H1 (cell line): Measurements from ENCODE around the gene MCFD2. TPM values are rescaled to one million over a fixed set of nuclear protein-coding genes. Genes with fewer than 3 reads are reported as not detected.
A peak's percentile ranks its signal among the peaks of the same experiment; 100 is the strongest.

Experiments
- CTCF ChIA-PET: fragments of 300-600 bp; sonication (Branson Sonifier 250); formaldehyde crosslinking; loops from one replicate; lab custom pipeline; 2021; ENCODE audit not compliant: partially characterized antibody; lab: Charles Lee
- POLR2A ChIA-PET: fragments of 300-600 bp; sonication (Branson Sonifier 250); formaldehyde crosslinking; loops from one replicate; lab custom pipeline; 2021; ENCODE audit warnings: inconsistent platforms; ENCODE audit not compliant: partially characterized antibody; lab: Charles Lee
- DNase-seq, 2 experiments: peaks; one replicate each; pipeline versions ENCODE4 v3.0.0 to v3.0.0-alpha.2; 2010 to 2022; ENCODE audit warnings: low spot score in 2 of 2, low read depth in 1 of 2, mixed read lengths in 1 of 2
- FAIRE-seq: peaks from 2 replicates; lab custom pipeline; 2011; peaks lifted over from hg19 to GRCh38; lab: Jason Lieb, UNC
- H2AFZ ChIP-seq: 2 replicates; pipeline ENCODE4 v1.8.1; 2012; ENCODE audit warnings: low read length, inconsistent platforms
- H2AK5ac ChIP-seq: 2 replicates; pipeline ENCODE4 v1.6.1; 2013; ENCODE audit warnings: low read depth, low read length
- H2BK120ac ChIP-seq: replicated peaks from 2 replicates; pipeline ENCODE3; 2013; ENCODE audit warnings: low read depth, low read length, inconsistent platforms
- H2BK12ac ChIP-seq: 2 replicates; pipeline ENCODE4 v1.6.1; 2013; ENCODE audit warnings: low read depth, low read length
- H2BK15ac ChIP-seq: 2 replicates; pipeline ENCODE4 v1.6.1; 2013; ENCODE audit warnings: low read length
- H2BK20ac ChIP-seq: 2 replicates; pipeline ENCODE4 v1.6.1; 2013; ENCODE audit warnings: low read length
- H2BK5ac ChIP-seq: 2 replicates; pipeline ENCODE4 v1.6.1; 2013; ENCODE audit warnings: low read depth, low read length
- H3K14ac ChIP-seq: 2 replicates; pipeline ENCODE4 v1.6.1; 2013; ENCODE audit warnings: inconsistent platforms; ENCODE audit not compliant: insufficient read length
- H3K18ac ChIP-seq: 2 replicates; pipeline ENCODE4 v1.6.1; 2013; ENCODE audit warnings: low read length; ENCODE audit errors: extremely low read depth
- H3K23ac ChIP-seq: 2 replicates; pipeline ENCODE4 v1.6.1; 2013; ENCODE audit warnings: inconsistent platforms; ENCODE audit not compliant: insufficient read length
- H3K23me2 ChIP-seq: 2 replicates; pipeline ENCODE4 v1.6.1; 2013; ENCODE audit warnings: low read depth, low read length
- H3K27ac ChIP-seq: 2 replicates; pipeline ENCODE4 v1.6.1; 2011; ENCODE audit warnings: low read depth, low read length, inconsistent platforms
- H3K27me3 ChIP-seq, 4 experiments: replicated peaks in 1 of 4; 1 replicate in 1 of 4; 2 replicates in 3 of 4; pipeline versions ENCODE4 v1.6.1 to v1.8.1; 2011 to 2013; ENCODE audit warnings: low read length in 3 of 4, mild to moderate bottlenecking in 3 of 4, inconsistent platforms in 2 of 4, mixed read lengths in 2 of 4, moderate library complexity in 1 of 4; ENCODE audit not compliant: control insufficient read depth in 3 of 4, insufficient read depth in 3 of 4; ENCODE audit errors: extremely low read depth in 1 of 4
- H3K36me3 ChIP-seq, 4 experiments: 2 replicates each; pipeline versions ENCODE4 v1.6.1 to v1.8.1; 2011 to 2013; ENCODE audit warnings: mild to moderate bottlenecking in 4 of 4, low read length in 3 of 4, moderate library complexity in 2 of 4, control low read depth in 1 of 4, inconsistent platforms in 1 of 4; ENCODE audit not compliant: insufficient read depth in 4 of 4, control insufficient read depth in 2 of 4
- H3K4ac ChIP-seq: replicated peaks from 2 replicates; pipeline ENCODE3; 2013; ENCODE audit warnings: low read length, low read depth, mixed read lengths, inconsistent platforms; ENCODE audit not compliant: insufficient read length
- H3K4me1 ChIP-seq, 4 experiments: replicated peaks in 1 of 4; 1 replicate in 1 of 4; 2 replicates in 3 of 4; pipeline versions ENCODE4 v1.6.1 to v1.8.1; 2011 to 2013; ENCODE audit warnings: low read length in 3 of 4, inconsistent platforms in 2 of 4, mixed read lengths in 1 of 4; ENCODE audit not compliant: insufficient read depth in 4 of 4, control insufficient read depth in 3 of 4
- H3K4me2 ChIP-seq, 2 experiments: 2 replicates each; pipeline versions ENCODE4 v1.6.1 to v1.8.1; 2011 to 2013; ENCODE audit warnings: low read depth in 2 of 2, low read length in 2 of 2, control low read depth in 1 of 2, inconsistent platforms in 1 of 2, mild to moderate bottlenecking in 1 of 2; ENCODE audit not compliant: insufficient read depth in 1 of 2
- H3K4me3 ChIP-seq, 4 experiments: fragments of 200-600, 300-600 bp in 1 of 4; sonication (generic), shearing (Covaris generic), sonication (Bioruptor Twin) in 1 of 4; 2 replicates each; pipeline versions ENCODE4 v1.5.1 to v1.8.1; 2011 to 2016; ENCODE audit warnings: low read length in 4 of 4, low read depth in 3 of 4, control low read depth in 2 of 4, inconsistent platforms in 2 of 4, mild to moderate bottlenecking in 2 of 4, mixed read lengths in 1 of 4, moderate library complexity in 1 of 4; ENCODE audit not compliant: insufficient read depth in 2 of 4; ENCODE audit errors: extremely low read depth in 1 of 4
- H3K56ac ChIP-seq: replicated peaks from 2 replicates; pipeline ENCODE3; 2013; ENCODE audit warnings: low read depth, mild to moderate bottlenecking, mixed read lengths, low read length, inconsistent platforms; ENCODE audit not compliant: insufficient read length
- H3K79me1 ChIP-seq: 2 replicates; pipeline ENCODE4 v1.6.1; 2013; ENCODE audit warnings: low read depth, low read length, control low read depth
- H3K79me2 ChIP-seq, 2 experiments: 2 replicates each; pipeline versions ENCODE4 v1.6.1 to v1.8.1; 2012 to 2013; ENCODE audit warnings: low read length in 2 of 2, mild to moderate bottlenecking in 2 of 2, inconsistent platforms in 1 of 2; ENCODE audit not compliant: insufficient read depth in 2 of 2, control insufficient read depth in 1 of 2
- H3K9ac ChIP-seq, 4 experiments: replicated peaks in 1 of 4; 1 replicate in 1 of 4; 2 replicates in 3 of 4; pipeline versions ENCODE4 v1.6.1 to v1.8.1; 2011 to 2013; ENCODE audit warnings: low read depth in 3 of 4, low read length in 3 of 4, control low read depth in 2 of 4, mild to moderate bottlenecking in 2 of 4, moderate library complexity in 2 of 4, inconsistent platforms in 1 of 4; ENCODE audit errors: extremely low read depth in 1 of 4
- H3K9me3 ChIP-seq, 2 experiments: 2 replicates each; pipeline versions ENCODE4 v1.6.1 to v1.8.1; 2012 to 2013; ENCODE audit warnings: mild to moderate bottlenecking in 2 of 2, moderate library complexity in 2 of 2, control low read depth in 1 of 2, inconsistent platforms in 1 of 2, low read depth in 1 of 2, low read length in 1 of 2, mixed read lengths in 1 of 2; ENCODE audit not compliant: insufficient read depth in 2 of 2
- H4K20me1 ChIP-seq, 2 experiments: replicated peaks in 1 of 2; 2 replicates each; pipeline versions ENCODE3 to v1.8.1; 2011 to 2013; ENCODE audit warnings: inconsistent platforms in 2 of 2, low read length in 2 of 2, mild to moderate bottlenecking in 1 of 2; ENCODE audit not compliant: insufficient read depth in 2 of 2, control insufficient read depth in 1 of 2
- H4K5ac ChIP-seq: 2 replicates; pipeline ENCODE4 v1.6.1; 2013; ENCODE audit warnings: low read length, low read depth, mixed read lengths, inconsistent platforms; ENCODE audit not compliant: insufficient read length
- H4K8ac ChIP-seq: 2 replicates; pipeline ENCODE4 v1.8.0; 2013; ENCODE audit warnings: mild to moderate bottlenecking, moderate library complexity, low read length, inconsistent platforms; ENCODE audit not compliant: insufficient read depth; ENCODE audit errors: extremely low read depth
- H4K91ac ChIP-seq: replicated peaks from 2 replicates; pipeline ENCODE3; 2013; ENCODE audit warnings: low read length, mixed read lengths, inconsistent platforms; ENCODE audit not compliant: insufficient read length
- ASH2L ChIP-seq: fragments of 200-600, 300-600 bp; sonication (generic); IDR thresholded peaks from one replicate; pipeline ENCODE4 v1.7.1; 2017; ENCODE audit warnings: low read length
- CBX5 ChIP-seq: fragments of 300-800, 300-1000 bp; sonication (generic); IDR thresholded peaks from 2 replicates; pipeline ENCODE4 v1.7.1; 2016; ENCODE audit warnings: antibody characterized with exemption, low read length, low read depth
- CBX8 ChIP-seq: fragments of 300-800, 300-1000 bp; sonication (generic); IDR thresholded peaks from 2 replicates; pipeline ENCODE4 v1.7.1; 2016; ENCODE audit warnings: low read depth, low read length, borderline replicate concordance
- CHD1 ChIP-seq: IDR thresholded peaks from 2 replicates; pipeline ENCODE4 v1.6.1; 2012; ENCODE audit warnings: low read depth, low read length, improper control_type of control experiment
- GTF2F1 ChIP-seq: IDR thresholded peaks from 2 replicates; pipeline ENCODE4 v1.6.1; 2012; ENCODE audit warnings: low read depth, low read length, improper control_type of control experiment, borderline replicate concordance
- HDAC6 ChIP-seq: IDR thresholded peaks from one replicate; pipeline ENCODE4 v1.7.1; 2012; ENCODE audit warnings: low read depth, mild to moderate bottlenecking, inconsistent platforms, low read length, moderate library complexity
- KDM5A ChIP-seq: fragments of 200-600 bp; IDR thresholded peaks from 2 replicates; pipeline ENCODE4 v1.7.1; 2012; ENCODE audit warnings: mild to moderate bottlenecking, low read length, inconsistent platforms, mixed read lengths
- MAFK ChIP-seq: IDR thresholded peaks from 2 replicates; pipeline ENCODE4 v1.6.1; 2012; ENCODE audit warnings: low read depth, mild to moderate bottlenecking, improper control_type of control experiment, low read length
- POLR2AphosphoS5 ChIP-seq: IDR thresholded peaks from 2 replicates; pipeline ENCODE4 v1.6.1; 2011; ENCODE audit warnings: low read depth, low read length
- RBBP5 ChIP-seq: IDR thresholded peaks from 2 replicates; pipeline ENCODE4 v1.7.1; 2012; ENCODE audit warnings: low read depth, mild to moderate bottlenecking, inconsistent platforms, low read length, moderate library complexity, borderline replicate concordance
- SRF ChIP-seq: IDR thresholded peaks from 2 replicates; pipeline ENCODE4 v1.6.1; 2011; ENCODE audit warnings: mild to moderate bottlenecking, low read depth, low read length, moderate library complexity
- WGBS, 2 experiments: shearing (Covaris generic) in 1 of 2; methylation state at CpG; one replicate each; pipeline versions ENCODE4 v1.1.6 to v1.1.7; 2013 to 2015; ENCODE audit warnings: low lambda C conversion rate in 2 of 2, mixed read lengths in 2 of 2, inconsistent platforms in 1 of 2, low coverage in 1 of 2, missing lambda C conversion rate in 1 of 2; ENCODE audit not compliant: insufficient replicate concordance in 2 of 2, insufficient coverage in 1 of 2, insufficient read length in 1 of 2; ENCODE audit errors: extremely low coverage in 1 of 2, missing lambda C conversion rate in 1 of 2; 5-methylcytosine and 5-hydroxymethylcytosine counted together
- polyA plus RNA-seq, 7 experiments: library from polyadenylated mRNA; depleted of rRNA in 3 of 7; stranded (reverse) in 5 of 7; unstranded in 2 of 7; fragments of >200 nt in 5 of 7; fragments of 200-250 nt in 2 of 7; gene quantifications; 1 replicate in 5 of 7; 2 replicates in 1 of 7; 4 replicates in 1 of 7; pipeline versions ENCODE4 v1.2.1 to v1.2.3, GENCODE V29; 2011 to 2013; ENCODE audit warnings: missing spikeins in 2 of 7, mixed read lengths in 2 of 7
- total RNA-seq: library from RNA; stranded (reverse); fragmentation: NEBNext Ultra II Directional; extraction: Animal tissue kit (Norgen Biotek cat#: 25700); gene quantifications from 2 replicates; pipeline ENCODE4 v1.2.1, GENCODE V29; 2021

The MCFD2 gene
- total and polyA plus RNA-seq, 2 of the 8 experiments (the other 6 are each of a cell fraction or from before 2014, with no cell fraction given) = 35.2 to 76.2 TPM

GRCh38 chr2:46964835-46965560, 49.4 kb upstream of the MCFD2 start:
- Histone ChIP-seq H3K79me2 (no peaks in the 10 kb centered on the region), H2BK12ac (0 out of 2 replicates have a peak overlapping the region, but pooled peaks have one; percentile 50), H3K9ac (no peak overlapping the region), H3K23ac (no peak overlapping the region), H3K4me2 (no peak overlapping the region), H3K36me3 (no peaks in the 10 kb centered on the region), H3K4ac (no peak overlapping the region), H3K23me2 (no peaks in the 10 kb centered on the region), H3K79me1 (no peaks in the 10 kb centered on the region), H3K4me3 (no peak overlapping the region), H4K5ac (no peak overlapping the region), H3K27ac (no peak overlapping the region), H2BK15ac (no peak overlapping the region), H3K27me3 (no peaks in the 10 kb centered on the region), H2BK5ac (no peak overlapping the region), H3K56ac (no peak overlapping the region), H4K8ac (no peak overlapping the region), H2BK120ac (no peak overlapping the region), H2BK20ac (no peak overlapping the region), H3K4me1 (no peaks in the 10 kb centered on the region), H2AK5ac (no peak overlapping the region), H4K91ac (no peak overlapping the region), H3K14ac (no peak overlapping the region)
- DNase-seq (no peak), FAIRE-seq (no peak)
- CTCF ChIA-PET = interaction anchor here (0.6 to 2.5 kb wide), 4 partner anchors 14 to 795 kb away, joined by 3 to 8 read pairs (median 3); no protein-coding TSS in a partner anchor
- POLR2A ChIA-PET = interaction anchor here (1.1 to 1.4 kb wide), 2 partner anchors 8 to 18 kb away, joined by 3 read pairs; no protein-coding TSS in a partner anchor
- no peak for TF ChIP-seq GTF2F1
- no peak for TF ChIP-seq POLR2AphosphoS5
- no peak for TF ChIP-seq MAFK
- no peak for TF ChIP-seq RBBP5
- TF ChIP-seq CBX8 = no peak
- TF ChIP-seq KDM5A = no peak
- no peak for TF ChIP-seq HDAC6
- no peak for TF ChIP-seq SRF
- no peak for TF ChIP-seq CBX5
- no peak for TF ChIP-seq ASH2L
- TF ChIP-seq CHD1 = no peak
- TF ChIP-seq, all 59 proteins: peak for 0
- no peaks in the 10 kb centered on the region for H4K20me1 ChIP-seq
- H2AFZ ChIP-seq = no peak overlapping the region
- H3K9me3 ChIP-seq = no peaks in the 10 kb centered on the region
- no peak overlapping the region for H3K18ac ChIP-seq
- 82% methylated on average over 12 of the region's 12 CpGs; no CpG with 5 or more reads in 1 of the 2 experiments for WGBS, 2 experiments
